22Rv1 (cell line): ENCODE data around the gene LINGO3.

Experiments used
- CTCF ChIP-seq: fragments of 450-650 bp; IDR thresholded peaks from 2 replicates; pipeline ENCODE4 v1.5.1; 2017; ENCODE audit warnings: mild to moderate bottlenecking
- ZFX ChIP-seq: fragments of 450-650 bp; IDR thresholded peaks from 2 replicates; pipeline ENCODE4 v1.6.1; 2017; ENCODE audit warnings: antibody characterized with exemption, borderline replicate concordance

- no peak for TF ChIP-seq CTCF
- TF ChIP-seq ZFX, result no peak
Measured at GRCh38 chr19:2315121-2315817, 7.3 kb upstream of the LINGO3 start.
